SK-N-SH (cell line): ENCODE results near the gene ACTL6A. TPM values are rescaled to one million over a fixed set of nuclear protein-coding genes. Genes with fewer than 3 reads are reported as not detected.

Experiments used
- CTCF ChIA-PET: fragments of 300-600, 350-600 bp; formaldehyde crosslinking; extraction: SDS; loops from one replicate; lab custom pipeline; 2021; lab: Yijun Ruan, JAX
- POLR2A ChIA-PET: fragments of 350-600 bp; sonication (Branson Sonifier 250); formaldehyde crosslinking; extraction: SDS; loops from one replicate; lab custom pipeline; 2020; ENCODE audit warnings: antibody characterized with exemption, inconsistent platforms; lab: Yijun Ruan, JAX
- DNase-seq: peaks from one replicate; pipeline ENCODE4 v3.0.0; 2012
- H2AFZ ChIP-seq: fragments of 200-600 bp; sonication (generic); 2 replicates; pipeline ENCODE4 v1.8.1; 2016; ENCODE audit warnings: antibody characterized with exemption, mild to moderate bottlenecking, low read depth
- H3F3A ChIP-seq: fragments of 200-600 bp; sonication (generic); replicated peaks from 2 replicates; pipeline ENCODE3; 2016; ENCODE audit warnings: antibody characterized with exemption, mild to moderate bottlenecking; ENCODE audit not compliant: insufficient read depth
- H3K27ac ChIP-seq, 2 experiments: fragments of 200-500 bp in 1 of 2; fragments of 200-600 bp in 1 of 2; sonication (Bioruptor generic) in 1 of 2; sonication (generic), shearing (Covaris generic) in 1 of 2; 2 replicates each; pipeline versions ENCODE4 v1.5.1 to v1.6.1; 2014 to 2016; ENCODE audit warnings: low read depth in 2 of 2, inconsistent platforms in 1 of 2, low read length in 1 of 2, mild to moderate bottlenecking in 1 of 2, mixed read lengths in 1 of 2
- H3K27me3 ChIP-seq: fragments of 200-600 bp; sonication (generic), shearing (Covaris generic); 2 replicates; pipeline ENCODE4 v1.6.1; 2016; ENCODE audit warnings: mixed run types; ENCODE audit not compliant: insufficient read depth
- H3K36me3 ChIP-seq, 2 experiments: fragments of 200-500 bp in 1 of 2; fragments of 200-600 bp in 1 of 2; sonication (Bioruptor generic) in 1 of 2; sonication (generic) in 1 of 2; replicated peaks in 1 of 2; 2 replicates each; pipeline versions ENCODE3 to v1.5.1; 2014 to 2016; ENCODE audit warnings: low read length in 1 of 2, mild to moderate bottlenecking in 1 of 2; ENCODE audit not compliant: insufficient read depth in 2 of 2, control insufficient read depth in 1 of 2
- H3K4me1 ChIP-seq, 2 experiments: fragments of 200-500 bp in 1 of 2; fragments of 200-600 bp in 1 of 2; sonication (Bioruptor generic) in 1 of 2; sonication (generic), shearing (Covaris generic) in 1 of 2; 2 replicates each; pipeline versions ENCODE4 v1.5.1 to v1.6.1; 2014 to 2016; ENCODE audit warnings: low read depth in 1 of 2, low read length in 1 of 2, mixed run types in 1 of 2; ENCODE audit not compliant: insufficient read depth in 2 of 2, control insufficient read depth in 1 of 2
- H3K4me2 ChIP-seq: fragments of 200-600 bp; sonication (generic), shearing (Covaris generic); 2 replicates; pipeline ENCODE4 v1.6.1; 2017; ENCODE audit warnings: mixed run types
- H3K4me3 ChIP-seq, 2 experiments: fragments of 200-500 bp in 1 of 2; fragments of 200-600 bp in 1 of 2; sonication (Bioruptor generic) in 1 of 2; sonication (generic), shearing (Covaris generic) in 1 of 2; 2 replicates each; pipeline versions ENCODE4 v1.5.1 to v1.8.1; 2014 to 2016; ENCODE audit warnings: low read depth in 2 of 2, inconsistent platforms in 1 of 2, low read length in 1 of 2, mild to moderate bottlenecking in 1 of 2, mixed read lengths in 1 of 2, moderate library complexity in 1 of 2
- H3K79me2 ChIP-seq: fragments of 200-600 bp; sonication (generic); 2 replicates; pipeline ENCODE4 v1.8.1; 2017; ENCODE audit warnings: mild to moderate bottlenecking; ENCODE audit not compliant: insufficient read depth
- H3K9ac ChIP-seq: fragments of 200-600 bp; sonication (generic); 2 replicates; pipeline ENCODE4 v1.6.1; 2017; ENCODE audit warnings: mixed run types
- H3K9me2 ChIP-seq: fragments of 200-600 bp; sonication (generic); 2 replicates; pipeline ENCODE4 v1.6.1; 2017; ENCODE audit warnings: mixed run types
- H3K9me3 ChIP-seq: fragments of 200-600 bp; sonication (generic); 2 replicates; pipeline ENCODE4 v1.6.1; 2017; ENCODE audit warnings: mixed run types, mild to moderate bottlenecking, moderate library complexity
- H4K20me1 ChIP-seq: fragments of 200-600 bp; sonication (generic); 2 replicates; pipeline ENCODE4 v1.6.1; 2017; ENCODE audit warnings: mild to moderate bottlenecking, mixed run types; ENCODE audit not compliant: insufficient read depth
- ELF1 ChIP-seq: IDR thresholded peaks from 2 replicates; pipeline ENCODE4 v1.4.0; 2012
- GABPA ChIP-seq: IDR thresholded peaks from 2 replicates; pipeline ENCODE4 v1.4.0; 2012; ENCODE audit warnings: low read depth, mild to moderate bottlenecking
- MXI1 ChIP-seq: IDR thresholded peaks from 2 replicates; pipeline ENCODE4 v1.6.1; 2012; ENCODE audit warnings: mild to moderate bottlenecking, low read depth, low read length, improper control_type of control experiment
- REST ChIP-seq: IDR thresholded peaks from 2 replicates; pipeline ENCODE4 v1.6.1; 2012; ENCODE audit warnings: mild to moderate bottlenecking, low read depth, low read length, moderate library complexity
- USF2 ChIP-seq: fragments of 150-350 bp; IDR thresholded peaks from 2 replicates; pipeline ENCODE4 v1.6.1; 2017; ENCODE audit warnings: antibody characterized with exemption, low read length, low read depth, borderline replicate concordance
- WGBS: methylation state at CpG from one replicate; pipeline ENCODE4 v1.1.6; 2017; ENCODE audit warnings: low lambda C conversion rate; 5-methylcytosine and 5-hydroxymethylcytosine counted together
- polyA plus RNA-seq, 3 experiments: library from polyadenylated mRNA; depleted of rRNA; stranded (reverse); fragments of >200 nt; gene quantifications; 2 replicates each; pipeline ENCODE4 v1.2.3, GENCODE V29; 2012

ACTL6A gene
- polyA plus RNA-seq, 1 of the 3 experiments (the other 2 are of a cell fraction) = 87.7 TPM

GRCh38 chr3:179544981-179545645 lies 17.6 kb upstream of the ACTL6A start:
- CTCF ChIA-PET = interaction anchor here (1.5 kb wide), 1 partner anchor 13 kb away, joined by 5 read pairs; no protein-coding TSS in a partner anchor
- no peaks in the 10 kb centered on the region for H3K4me1 ChIP-seq
- no peaks in the 10 kb centered on the region for H3K9me3 ChIP-seq
- no peaks in the 10 kb centered on the region for H3K36me3 ChIP-seq
- WGBS = 47% methylated on average over 2 of the region's 2 CpGs
- no peaks in the 10 kb centered on the region for H3K79me2 ChIP-seq
- DNase-seq = no peak
- H3F3A ChIP-seq = peaks cover 7% of the 10 kb centered on the region
- TF ChIP-seq REST = 0 out of 2 replicates have a peak, but pooled peaks have one; percentile 23
- no peak for TF ChIP-seq ELF1
- TF ChIP-seq, all 33 proteins: peak for 1
- no peaks in the 10 kb centered on the region for H3K9me2 ChIP-seq
- no peak overlapping the region for H3K4me3 ChIP-seq
- POLR2A ChIA-PET = no interaction called here
- H3K4me2 ChIP-seq = no peak overlapping the region
- no peak overlapping the region for H3K9ac ChIP-seq
- no peaks in the 10 kb centered on the region for H4K20me1 ChIP-seq
- no peaks in the 10 kb centered on the region for H3K27me3 ChIP-seq
- H3K27ac ChIP-seq = peak overlapping the region in 1 of 2 experiments; percentile 45; a peak in 1 of 4 replicates
- no peak overlapping the region for H2AFZ ChIP-seq

- Histone ChIP-seq H2AFZ (no peak overlapping the region), H3K36me3 (no peaks in the 10 kb centered on the region), H3K4me3 (no peak overlapping the region), H3K79me2 (no peaks in the 10 kb centered on the region), H3K27me3 (no peaks in the 10 kb centered on the region), H3K9me3 (no peaks in the 10 kb centered on the region), H3K4me1 (no peaks in the 10 kb centered on the region), H3K9me2 (no peaks in the 10 kb centered on the region), H4K20me1 (no peaks in the 10 kb centered on the region), H3F3A (peaks cover 7% of the 10 kb centered on the region)
- DNase-seq = no peak
- 78% methylated on average over 2 of the region's 2 CpGs for WGBS
- ChIA-PET POLR2A (no interaction called here), CTCF (no interaction called here)
- TF ChIP-seq GABPA (no peak), USF2 (no peak), MXI1 (no peak)
- TF ChIP-seq, all 33 proteins: peak for 0
- no peak overlapping the region for H3K9ac ChIP-seq
- H3K4me2 ChIP-seq = no peak overlapping the region
- H3K27ac ChIP-seq = no peak overlapping the region
Observed at GRCh38 chr3:179546814-179547241, 15.9 kb upstream of the ACTL6A start.
